Aorta (tissue), 5 donors: Measurements from ENCODE around the gene MX2. TPM values are rescaled to one million over a fixed set of nuclear protein-coding genes. Genes with fewer than 3 reads are reported as not detected.

Experiments used
- ATAC-seq: fragments of 200-7000 bp; cut with Tn5 transposase; one replicate; pipeline ENCODE4 v1.9.1; 2022; ENCODE audit warnings: moderate library complexity; ENCODE audit not compliant: low FRiP score
- DNase-seq, 2 donors: peaks; one replicate each; pipeline ENCODE4 v3.0.0-alpha.2; 2020
- H3K27ac ChIP-seq, 2 donors: one replicate each; pipeline ENCODE4 v1.5.1; 2013; ENCODE audit warnings: low read length in 2 of 2, mild to moderate bottlenecking in 2 of 2, moderate library complexity in 2 of 2, control low read depth in 1 of 2, inconsistent platforms in 1 of 2, low read depth in 1 of 2
- H3K27me3 ChIP-seq, 2 donors: one replicate each; pipeline ENCODE4 v1.6.1; 2013; ENCODE audit warnings: control low read depth in 1 of 2, low read length in 1 of 2, mild to moderate bottlenecking in 1 of 2, moderate library complexity in 1 of 2; ENCODE audit not compliant: insufficient read depth in 2 of 2, control insufficient read depth in 1 of 2
- H3K36me3 ChIP-seq, 2 donors: one replicate each; pipeline ENCODE4 v1.6.1; 2013; ENCODE audit warnings: control low read depth in 1 of 2, low read length in 1 of 2, mild to moderate bottlenecking in 1 of 2; ENCODE audit not compliant: insufficient read depth in 2 of 2, control insufficient read depth in 1 of 2
- H3K4me1 ChIP-seq, 2 donors: one replicate each; pipeline ENCODE4 v1.6.1; 2013; ENCODE audit warnings: low read length in 2 of 2, control low read depth in 1 of 2, mild to moderate bottlenecking in 1 of 2, moderate library complexity in 1 of 2; ENCODE audit not compliant: insufficient read depth in 2 of 2, control insufficient read depth in 1 of 2
- H3K4me3 ChIP-seq, 2 donors: one replicate each; pipeline ENCODE4 v1.5.1; 2013; ENCODE audit warnings: low read length in 2 of 2, control low read depth in 1 of 2, mild to moderate bottlenecking in 1 of 2
- H3K9me3 ChIP-seq: one replicate; pipeline ENCODE4 v1.6.1; 2013; ENCODE audit warnings: mild to moderate bottlenecking, low read length; ENCODE audit not compliant: control insufficient read depth
- WGBS, 2 donors: extraction: QIAGEN DNeasy Blood & Tissue Kit; methylation state at CpG; one replicate each; pipeline ENCODE4 v1.1.7; 2013; 5-methylcytosine and 5-hydroxymethylcytosine counted together
- intact Hi-C, 2 donors: fragments of 100-400 bp; cut with DNase I; formaldehyde crosslinking; loops; one replicate each; pipeline versions ENCODE4 v1.14.2 to v1.15.0; 2022
- polyA plus RNA-seq, 2 donors: library from polyadenylated mRNA; stranded (reverse); fragments of 200-250 nt; gene quantifications; one replicate each; pipeline ENCODE4 v1.2.3, GENCODE V29; 2013
- total RNA-seq, 2 donors: library from RNA; stranded (reverse); fragmentation: NEBNext Ultra II Directional; extraction: Animal tissue kit (Norgen Biotek cat#: 25700); gene quantifications; one replicate each; pipeline ENCODE4 v1.2.1, GENCODE V29; 2021
- donor health status: healthy with polysubstance abuse.
- donor health status: Bipolar disorder and iron deficiency.
- donor health status: DM: no; HTN: no; CAD: no.
- donor health status: DM: no; HTN: no; CAD: no.
- donor health status: DM: yes; HTN: yes; CAD: no.

The MX2 gene
- total and polyA plus RNA-seq, 4 donors: 0.69 to 21.8 (median 12.5) TPM

DNA sequence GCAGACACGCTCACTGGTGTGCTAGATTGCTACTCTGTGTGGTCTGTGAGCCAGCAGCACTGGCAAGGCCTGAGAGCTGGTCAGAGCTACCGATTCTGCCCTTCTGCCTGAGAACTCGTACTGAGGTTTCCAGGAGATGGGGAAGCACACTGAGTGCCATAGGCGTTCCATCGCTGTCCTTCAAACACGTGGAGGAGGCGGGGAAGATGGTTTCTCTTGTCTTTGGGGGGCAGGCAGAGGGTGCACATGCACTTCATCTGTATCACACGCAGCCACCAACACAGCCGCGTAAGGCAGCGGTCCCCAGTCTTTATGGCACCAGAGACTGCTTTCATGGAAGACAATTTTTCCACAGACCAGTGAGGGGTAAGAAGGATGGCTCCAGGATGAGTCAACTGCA is 40.4 kb downstream of the MX2 start:
- intact Hi-C loops: no loop called here
- H3K27ac ChIP-seq: no peak overlapping the region
- H3K4me1 ChIP-seq: no peaks in the 10 kb centered on the region
- WGBS, 2 donors: 91 to 93% methylated on average over 11 of the region's 11 CpGs
- ATAC-seq (no peak), DNase-seq (peak in 1 of 2 donors; percentile 53)
- H3K36me3 ChIP-seq: no peaks in the 10 kb centered on the region
- no peaks in the 10 kb centered on the region for H3K9me3 ChIP-seq
- H3K4me3 ChIP-seq: no peak overlapping the region
- no peaks in the 10 kb centered on the region for H3K27me3 ChIP-seq

DNA sequence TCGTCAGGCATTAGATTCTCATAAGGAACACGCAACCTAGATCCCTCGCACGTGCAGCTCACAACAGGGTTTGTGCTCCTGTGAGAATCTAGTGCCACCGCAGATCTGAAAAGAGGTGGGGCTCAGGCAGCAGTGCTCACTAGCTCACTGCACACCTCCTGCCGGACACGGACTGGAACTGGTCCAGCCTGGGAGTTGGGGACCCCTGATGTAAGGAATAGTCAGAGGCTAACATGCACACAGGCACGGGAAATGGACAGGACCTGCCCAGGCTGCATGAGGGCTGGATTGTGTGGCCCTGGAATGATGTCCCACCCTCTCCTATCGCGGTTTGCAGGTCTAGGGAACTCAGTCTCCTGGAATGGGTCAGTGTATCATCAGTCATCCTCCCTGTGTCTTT is 41.0 kb downstream of the MX2 start:
- DNase-seq (peak in 1 of 2 donors; percentile 59), ATAC-seq (no peak)
- H3K4me3 ChIP-seq: no peak overlapping the region
- H3K9me3 ChIP-seq: no peaks in the 10 kb centered on the region
- H3K27me3 ChIP-seq: no peaks in the 10 kb centered on the region
- no peaks in the 10 kb centered on the region for H3K36me3 ChIP-seq
- intact Hi-C loops: no loop called here
- no peaks in the 10 kb centered on the region for H3K4me1 ChIP-seq
- H3K27ac ChIP-seq: no peak overlapping the region
- 90 to 91% methylated on average over 10 of the region's 10 CpGs for WGBS, 2 donors

DNA sequence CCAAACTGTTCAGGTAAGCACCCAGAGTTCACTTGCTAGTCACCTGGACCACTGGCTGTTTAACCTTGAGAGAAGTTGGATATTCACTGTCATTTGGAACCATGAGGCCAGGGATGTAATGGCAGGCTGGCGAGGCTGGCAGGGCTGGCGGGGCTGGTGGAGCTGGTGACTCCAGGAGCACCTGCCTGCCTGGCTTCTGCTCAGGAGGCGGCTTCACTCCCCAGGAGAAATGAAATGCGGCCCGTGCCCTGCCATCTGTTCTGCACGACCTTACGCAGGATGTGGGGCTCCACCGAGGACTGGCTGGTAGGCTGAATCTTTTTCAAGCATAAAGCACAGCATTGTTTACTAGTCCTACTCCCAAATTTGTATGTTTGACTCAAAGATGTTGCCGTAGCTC is 41.5 kb downstream of the MX2 start:
- H3K36me3 ChIP-seq: no peaks in the 10 kb centered on the region
- WGBS, 2 donors: 86 to 90% methylated on average over 9 of the region's 9 CpGs
- DNase-seq: peak in 1 of 2 donors; percentile 64

DNA sequence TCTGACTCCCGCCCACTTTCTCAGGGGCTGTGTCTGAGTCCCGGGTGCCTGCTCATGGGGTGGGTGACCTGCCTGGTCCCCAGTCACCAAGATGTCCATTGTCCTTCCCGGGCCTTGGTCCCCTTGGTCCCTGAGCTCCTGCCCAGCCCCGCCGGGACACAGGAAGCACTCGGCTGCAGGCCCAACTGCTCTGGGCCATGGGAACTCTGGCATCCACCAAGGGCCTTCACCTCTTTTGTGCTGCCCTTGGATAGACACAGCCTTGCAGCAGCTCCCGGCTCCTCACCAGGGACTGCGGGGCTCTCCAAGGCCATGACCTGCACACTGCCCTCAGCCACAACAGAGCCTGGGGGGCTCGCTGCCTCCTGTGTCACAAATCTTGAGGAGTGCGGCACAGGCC is 42.1 kb downstream of the MX2 start:
- 90% methylated on average over 10 of the region's 10 CpGs for WGBS, 2 donors
- Histone ChIP-seq H3K36me3 (no peaks in the 10 kb centered on the region), H3K9me3 (no peaks in the 10 kb centered on the region), H3K27ac (no peak overlapping the region), H3K27me3 (no peaks in the 10 kb centered on the region), H3K4me3 (no peak overlapping the region), H3K4me1 (no peaks in the 10 kb centered on the region)
- intact Hi-C loops: no loop called here
- no peak for ATAC-seq
- DNase-seq: peak in 1 of 2 donors; percentile 57

More for the DNA sequence above, 41.5 kb downstream of the MX2 start:
- H3K9me3 ChIP-seq: no peaks in the 10 kb centered on the region
- H3K27ac ChIP-seq: no peak overlapping the region
- H3K4me1 ChIP-seq: no peaks in the 10 kb centered on the region
- no peak overlapping the region for H3K4me3 ChIP-seq
- intact Hi-C loops: no loop called here
- no peaks in the 10 kb centered on the region for H3K27me3 ChIP-seq
- no peak for ATAC-seq

DNA sequence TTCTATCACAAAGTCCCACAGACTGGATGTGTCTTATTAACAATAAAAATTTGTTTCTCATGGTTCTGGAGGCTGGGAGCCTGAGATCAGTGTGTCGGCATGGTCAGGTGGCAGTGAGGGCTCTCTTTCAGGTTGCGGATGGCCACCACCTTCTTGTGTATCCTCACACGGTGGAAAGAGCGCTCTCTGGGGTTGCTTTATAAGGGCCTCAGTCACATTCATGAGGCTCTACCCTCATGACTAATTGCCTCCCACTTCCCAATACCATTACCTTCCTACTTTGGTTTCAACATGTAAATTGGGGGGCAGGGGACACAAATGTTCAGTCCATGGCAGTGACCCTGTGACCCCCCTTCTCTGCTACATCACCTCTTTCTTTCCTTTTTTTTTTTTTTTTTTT is 43.5 kb downstream of the MX2 start:
- Histone ChIP-seq H3K4me3 (no peak overlapping the region), H3K9me3 (no peaks in the 10 kb centered on the region), H3K4me1 (no peaks in the 10 kb centered on the region), H3K27me3 (no peaks in the 10 kb centered on the region), H3K36me3 (no peaks in the 10 kb centered on the region), H3K27ac (no peak overlapping the region)
- WGBS, 2 donors: 94 to 98% methylated on average over 4 of the region's 4 CpGs
- DNase-seq (no peak), ATAC-seq (no peak)
- intact Hi-C loops: no loop called here

DNA sequence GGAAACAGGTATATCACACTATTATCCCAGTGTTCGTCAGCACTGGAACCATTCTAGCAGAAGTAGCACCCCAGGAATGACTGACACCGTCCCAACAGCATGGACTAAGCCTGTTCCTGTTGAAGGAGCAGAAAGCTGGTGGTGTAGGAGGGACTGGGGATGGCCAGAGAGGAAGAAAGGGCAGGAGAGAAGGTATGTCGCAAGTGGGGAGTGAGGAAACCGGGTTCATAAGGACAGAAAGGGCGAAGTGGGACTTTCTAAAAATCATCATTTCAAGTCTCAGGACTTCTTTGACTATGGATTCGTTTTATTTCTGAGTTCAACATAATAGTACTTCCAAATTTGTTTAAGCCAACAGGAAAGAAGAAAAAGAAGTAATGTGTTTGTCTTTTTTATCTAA is 44.5 kb downstream of the MX2 start:
- ATAC-seq (no peak), DNase-seq (no peak)
- no peaks in the 10 kb centered on the region for H3K9me3 ChIP-seq
- H3K4me3 ChIP-seq: no peak overlapping the region
- H3K4me1 ChIP-seq: no peaks in the 10 kb centered on the region
- H3K27ac ChIP-seq: no peak overlapping the region
- WGBS, 2 donors: 77 to 85% methylated on average over 6 of the region's 6 CpGs
- no peaks in the 10 kb centered on the region for H3K27me3 ChIP-seq
- intact Hi-C loops: no loop called here
- no peaks in the 10 kb centered on the region for H3K36me3 ChIP-seq

DNA sequence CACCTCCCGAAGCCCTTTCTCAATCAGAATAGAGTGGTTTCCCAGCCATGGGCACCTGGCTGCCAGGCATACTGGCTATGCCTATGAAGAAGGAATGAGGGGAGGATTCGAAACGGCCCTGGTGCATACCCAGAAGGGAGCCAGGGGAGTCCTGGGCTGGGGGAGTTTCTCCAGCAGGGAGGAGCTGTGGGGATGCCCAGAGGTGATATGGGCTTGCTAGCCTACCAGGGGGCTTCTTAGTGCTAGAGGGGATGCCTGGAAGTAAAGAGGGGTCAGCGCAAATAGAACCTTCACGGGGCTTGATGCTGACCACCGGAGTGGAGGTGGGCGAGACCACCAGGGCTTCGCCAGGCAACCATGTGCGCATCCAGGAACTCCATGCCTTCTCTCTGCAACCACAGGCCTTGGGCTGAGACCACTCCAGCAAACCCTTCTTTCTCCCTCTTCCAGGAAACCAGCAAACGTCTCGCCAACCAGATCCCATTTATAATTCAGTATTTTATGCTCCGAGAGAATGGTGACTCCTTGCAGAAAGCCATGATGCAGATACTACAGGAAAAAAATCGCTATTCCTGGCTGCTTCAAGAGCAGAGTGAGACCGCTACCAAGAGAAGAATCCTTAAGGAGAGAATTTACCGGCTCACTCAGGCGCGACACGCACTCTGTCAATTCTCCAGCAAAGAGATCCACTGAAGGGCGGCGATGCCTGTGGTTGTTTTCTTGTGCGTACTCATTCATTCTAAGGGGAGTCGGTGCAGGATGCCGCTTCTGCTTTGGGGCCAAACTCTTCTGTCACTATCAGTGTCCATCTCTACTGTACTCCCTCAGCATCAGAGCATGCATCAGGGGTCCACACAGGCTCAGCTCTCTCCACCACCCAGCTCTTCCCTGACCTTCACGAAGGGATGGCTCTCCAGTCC is 46.0 kb downstream of the MX2 start:
- DNase-seq (peak in 1 of 2 donors; percentile 42), ATAC-seq (no peak)
- Histone ChIP-seq H3K4me1 (no peaks in the 10 kb centered on the region), H3K4me3 (no peak overlapping the region), H3K9me3 (no peaks in the 10 kb centered on the region), H3K27ac (no peak overlapping the region), H3K27me3 (no peaks in the 10 kb centered on the region), H3K36me3 (no peaks in the 10 kb centered on the region)
- 88 to 91% methylated on average over 24 of the region's 24 CpGs for WGBS, 2 donors
- intact Hi-C loops: no loop called here

DNA sequence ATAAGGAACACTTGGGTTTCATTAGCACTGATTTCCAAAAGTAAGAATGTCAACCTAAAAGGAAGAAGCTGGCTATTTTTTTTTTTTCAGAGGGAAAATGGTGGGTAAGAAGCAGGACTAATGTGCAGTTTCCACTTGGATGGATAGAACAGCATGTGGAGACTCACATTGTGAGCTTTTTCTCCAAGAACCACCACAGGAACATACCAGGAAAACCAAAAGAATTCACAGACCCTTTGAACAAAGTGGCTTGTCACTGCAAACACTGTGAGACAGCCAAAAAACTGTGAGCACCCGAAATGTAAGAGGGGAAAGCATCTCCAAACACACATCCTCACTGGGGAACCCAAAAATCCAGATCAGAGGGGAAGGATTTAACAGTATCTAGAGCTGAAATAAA is 48.5 kb downstream of the MX2 start:
- intact Hi-C loops: no loop called here
- WGBS, 2 donors: 55 to 63% methylated on average over 1 of the region's 1 CpG
- Histone ChIP-seq H3K9me3 (no peaks in the 10 kb centered on the region), H3K27me3 (no peaks in the 10 kb centered on the region), H3K36me3 (no peaks in the 10 kb centered on the region), H3K4me1 (no peaks in the 10 kb centered on the region), H3K4me3 (no peak overlapping the region), H3K27ac (no peak overlapping the region)
- no peak for DNase-seq
- ATAC-seq: no peak

DNA sequence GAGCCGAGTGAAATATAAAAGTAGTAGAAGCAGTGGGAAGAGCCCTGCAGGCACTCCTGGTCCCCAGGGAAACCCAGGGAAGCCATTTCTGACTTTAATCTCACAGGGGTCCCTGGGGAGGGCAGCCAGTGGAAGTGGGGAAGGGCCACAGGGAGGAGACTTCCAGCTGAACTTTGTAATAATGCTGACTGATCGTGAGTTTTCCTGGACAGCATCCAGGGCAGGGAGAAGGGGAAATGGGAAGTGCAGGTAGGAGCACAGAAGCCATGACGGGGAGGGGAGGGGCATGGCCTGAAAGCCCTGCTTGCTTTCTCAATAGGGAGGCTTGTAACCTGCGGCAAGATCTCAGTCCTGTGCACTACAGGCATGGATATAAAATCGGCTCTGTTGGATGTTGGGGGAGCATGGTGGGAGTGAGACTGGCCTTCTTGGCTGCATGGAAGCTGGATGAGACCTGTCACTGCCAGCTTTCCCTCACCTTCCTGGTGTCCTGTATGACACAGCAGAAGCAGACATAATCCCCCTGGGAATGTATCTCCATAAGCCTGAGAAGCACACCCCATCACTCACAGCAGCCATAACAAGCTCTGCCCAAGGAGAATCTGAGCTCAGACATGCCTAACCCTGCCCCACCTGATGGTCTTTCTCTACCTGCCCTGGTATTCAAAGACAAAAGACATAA is 49.1 kb downstream of the MX2 start:
- intact Hi-C loops: no loop called here

More for the DNA sequence above, 49.1 kb downstream of the MX2 start:
- Histone ChIP-seq H3K27ac (no peak overlapping the region), H3K36me3 (no peaks in the 10 kb centered on the region), H3K9me3 (no peaks in the 10 kb centered on the region), H3K27me3 (no peaks in the 10 kb centered on the region), H3K4me3 (no peak overlapping the region), H3K4me1 (no peaks in the 10 kb centered on the region)
- 78 to 79% methylated on average over 5 of the region's 5 CpGs for WGBS, 2 donors
- no peak for ATAC-seq
- no peak for DNase-seq
